HG03108 (cell line): Measurements from ENCODE around the gene KCNIP4.

ENCODE experiments used
- ATAC-seq: cut with Tn5 transposase; IDR thresholded peaks from one replicate; pipeline ENCODE4 v1.9.1; 2021; ENCODE audit warnings: moderate library complexity; ENCODE audit not compliant: unreplicated experiment

Gene KCNIP4

DNA sequence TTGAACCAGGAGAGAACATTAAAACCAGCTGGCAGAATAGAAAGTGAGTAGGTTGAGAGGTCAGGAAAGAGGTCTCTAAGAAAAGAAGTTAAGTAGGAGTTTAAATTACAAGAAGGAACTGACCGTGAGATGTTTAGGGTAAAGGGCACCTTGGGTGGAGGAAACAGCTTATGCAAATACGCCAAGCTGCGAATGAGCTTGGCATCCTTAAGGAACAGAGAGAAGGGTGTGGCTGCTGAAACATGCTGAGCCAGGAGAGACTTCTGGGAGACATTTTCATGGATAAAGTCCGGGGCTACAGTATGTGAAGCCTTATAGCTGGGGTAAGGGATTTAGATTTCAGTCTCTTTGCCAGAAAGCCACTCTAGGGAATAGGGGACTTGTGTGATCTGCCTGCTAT, 249.1 kb downstream of the KCNIP4 start:
- ATAC-seq = no peak

DNA sequence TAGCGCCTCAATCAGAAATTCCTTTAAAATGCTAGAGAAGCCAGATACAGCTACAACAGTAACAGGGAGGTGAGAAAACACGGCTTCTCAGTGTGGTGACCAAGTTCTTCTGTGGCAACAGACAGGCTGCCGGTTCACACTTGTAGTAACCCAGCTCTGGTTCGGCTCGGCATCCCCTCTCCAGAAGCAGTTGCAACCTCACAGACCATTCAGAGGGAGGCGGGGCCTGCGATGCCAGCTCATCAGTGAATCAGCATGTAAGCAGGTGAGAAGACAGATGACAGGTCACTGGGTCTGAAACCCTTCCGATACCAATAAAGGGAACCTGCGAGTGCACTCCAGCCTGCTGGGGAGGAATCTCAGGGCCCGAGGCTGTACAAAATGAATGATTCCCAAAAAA, 251.0 kb downstream of the KCNIP4 start:
- ATAC-seq = no peak

DNA sequence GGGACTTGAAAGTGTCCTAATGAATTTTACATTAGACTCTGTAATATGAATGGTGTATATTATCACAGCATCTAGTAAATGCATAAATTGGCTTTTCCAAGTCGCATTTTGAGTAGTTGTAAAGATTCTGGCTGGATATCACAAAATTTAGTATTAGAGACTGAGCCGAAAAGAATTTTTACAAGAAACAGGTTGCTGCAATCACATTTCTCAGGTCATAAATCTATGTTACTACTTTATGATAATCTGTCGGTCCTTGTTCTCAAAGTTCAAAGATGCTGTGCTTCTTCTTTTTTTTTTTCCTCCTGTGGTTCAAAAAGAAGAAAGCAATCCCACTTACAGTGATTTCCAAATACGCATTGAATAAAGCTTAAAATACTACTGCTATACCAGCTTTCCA, 253.4 kb downstream of the KCNIP4 start:
- ATAC-seq = no peak

DNA sequence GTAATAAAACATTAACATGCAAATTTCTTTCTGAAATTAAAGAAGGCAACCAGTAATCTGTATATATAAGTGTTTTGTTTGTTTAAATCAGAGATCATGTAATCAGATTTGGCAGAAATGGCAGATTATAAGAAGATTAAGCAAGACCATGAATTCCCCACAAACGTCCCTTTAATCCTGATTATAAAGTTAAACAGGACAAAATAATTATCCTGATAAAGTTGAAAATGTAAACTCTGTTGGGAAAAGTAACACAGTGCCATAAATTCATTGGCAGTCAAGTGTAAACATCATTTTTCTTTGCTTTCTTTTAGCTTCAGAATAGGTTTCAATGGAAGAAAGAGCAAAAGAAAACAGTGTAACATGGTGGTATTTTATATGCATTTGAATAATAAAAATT, 256.3 kb downstream of the KCNIP4 start:
- ATAC-seq = no peak

DNA sequence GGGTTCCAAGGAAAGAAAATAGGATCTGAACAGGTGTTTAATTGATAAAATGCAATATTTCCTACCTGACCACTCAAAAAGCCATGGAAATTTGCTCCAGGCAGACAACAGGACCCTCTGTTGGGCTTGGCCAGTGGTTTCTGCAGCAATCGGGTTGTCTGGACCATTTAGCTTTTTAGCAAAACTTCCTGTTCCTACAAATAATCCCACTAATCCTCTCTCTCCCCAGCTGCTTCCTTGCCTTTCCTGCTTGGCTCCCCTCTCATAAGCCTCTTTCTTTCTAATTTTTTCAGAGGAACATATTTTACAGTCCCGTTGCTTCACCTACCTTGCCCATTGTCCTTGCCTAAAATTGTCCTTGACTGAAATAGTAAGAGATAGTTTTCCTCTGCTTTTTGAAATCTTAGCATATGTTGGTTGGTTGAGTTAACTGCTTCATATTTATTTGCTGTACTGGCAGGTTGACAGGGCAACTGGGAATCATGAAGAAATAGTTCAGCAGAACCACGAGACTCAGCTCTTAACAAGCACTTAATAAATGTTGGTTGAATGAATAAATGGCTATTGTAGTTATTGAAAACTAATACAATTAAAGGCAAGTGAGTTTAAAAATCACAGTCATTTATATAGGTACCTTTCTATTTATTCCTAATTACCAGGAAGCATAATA, 259.8 kb downstream of the KCNIP4 start:
- no peak for ATAC-seq

DNA sequence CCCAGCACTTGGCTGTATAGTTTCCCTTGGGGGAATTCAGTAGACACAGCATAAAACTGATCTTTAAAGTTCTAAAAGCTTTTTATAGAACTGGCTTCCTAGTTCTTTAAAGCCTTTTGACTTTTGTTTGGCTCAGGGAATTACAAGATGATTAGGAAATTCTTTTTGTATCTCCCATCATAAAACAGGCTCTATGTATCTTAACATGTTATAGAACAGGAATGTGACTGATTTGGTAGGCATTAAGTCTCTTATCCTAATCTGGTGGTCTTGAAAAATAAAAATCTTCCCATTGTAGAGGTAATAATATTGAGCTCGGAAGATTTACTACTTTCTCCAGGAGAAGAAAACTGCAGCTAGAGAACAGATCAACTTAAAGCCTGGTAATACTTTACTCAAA, 262.7 kb downstream of the KCNIP4 start:
- ATAC-seq = no peak

DNA sequence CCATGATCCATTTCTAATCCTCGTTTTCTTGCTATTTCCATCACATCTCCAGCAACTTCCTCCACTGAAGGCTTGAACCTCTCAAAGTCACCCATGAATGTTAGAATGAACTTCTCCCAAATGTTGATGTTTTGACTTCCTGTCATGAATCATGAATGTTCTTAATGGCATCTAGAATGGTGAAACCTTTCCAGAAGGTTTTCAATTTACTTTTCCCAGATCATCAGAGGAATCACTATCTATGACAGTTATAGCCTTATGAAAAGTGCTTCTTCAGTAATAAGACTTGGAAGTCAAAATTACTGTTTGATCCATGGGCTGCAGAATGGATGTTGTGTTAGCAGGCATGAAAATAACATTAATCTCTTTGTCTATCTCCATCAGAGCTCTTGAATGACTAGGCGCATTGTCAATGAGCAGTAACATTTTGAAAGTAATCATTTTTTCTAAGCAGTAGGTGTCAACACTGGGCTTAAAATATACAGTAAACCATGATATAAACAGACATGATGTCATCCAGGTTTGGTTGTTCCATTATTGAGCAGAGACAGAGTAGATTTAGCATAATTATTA, 268.2 kb downstream of the KCNIP4 start:
- ATAC-seq = no peak

DNA sequence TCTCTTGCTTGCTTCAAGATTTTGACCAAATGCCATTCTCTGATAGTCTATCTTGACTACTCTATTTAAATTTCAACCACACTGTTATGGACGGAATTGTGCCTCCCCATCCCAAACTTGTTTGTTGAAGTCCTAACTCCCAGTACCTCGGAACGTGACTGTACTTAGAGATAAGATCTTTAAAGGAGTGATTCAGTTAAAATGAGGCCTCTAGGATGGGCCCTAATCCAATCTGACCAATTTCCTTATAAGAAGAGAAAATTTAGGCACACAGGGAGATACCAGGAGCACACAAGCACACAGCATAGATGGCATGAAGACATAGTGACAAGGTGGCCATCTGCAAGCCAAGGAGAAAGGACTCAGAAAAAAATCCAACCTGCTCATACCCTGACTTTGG, 269.9 kb downstream of the KCNIP4 start:
- ATAC-seq = no peak

GRCh38 chr4:21677173-21677572, 271.4 kb downstream of the KCNIP4 start:
- no peak for ATAC-seq

- ATAC-seq = no peak
Observed at GRCh38 chr4:21664355-21664754, 284.2 kb downstream of the KCNIP4 start.

DNA sequence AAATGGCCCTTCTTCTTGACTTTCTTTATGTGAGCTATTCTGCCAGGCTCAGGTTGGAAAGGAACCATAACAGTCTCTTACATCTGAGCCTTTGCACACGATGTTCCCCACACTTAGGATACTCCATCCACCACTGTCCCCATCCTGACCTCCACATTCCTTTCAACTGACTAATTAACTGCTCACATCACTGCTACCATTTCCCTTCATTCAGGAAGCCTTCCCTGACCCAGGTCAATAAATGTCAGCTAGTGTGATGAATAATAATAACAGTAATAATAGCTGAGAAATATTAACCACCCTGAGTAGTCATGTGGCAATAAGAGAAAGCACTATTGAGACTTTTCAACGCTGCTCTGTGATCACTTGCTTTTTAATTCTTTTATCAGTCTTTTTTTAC, 291.7 kb downstream of the KCNIP4 start:
- ATAC-seq = no peak

DNA sequence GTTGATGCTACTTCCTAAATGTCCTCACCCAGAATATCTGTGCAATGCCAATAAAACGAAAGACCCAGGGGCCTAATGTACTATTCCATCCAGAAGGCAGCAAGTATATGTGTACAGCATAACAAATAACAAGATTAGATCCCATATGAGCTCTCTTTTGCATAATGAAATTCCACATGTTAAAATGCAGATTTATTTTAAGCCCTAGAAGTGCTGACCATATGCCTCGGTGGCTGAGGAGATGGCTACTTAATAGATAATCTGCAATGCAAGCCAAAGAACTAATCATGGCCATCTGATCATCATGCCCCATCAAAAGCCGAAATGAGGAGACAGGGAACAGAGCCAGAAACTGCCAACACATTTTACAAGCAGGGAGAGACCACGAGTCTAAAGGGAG, 293.5 kb downstream of the KCNIP4 start:
- ATAC-seq = no peak

- ATAC-seq = no peak
Observed at GRCh38 chr4:21652508-21653231, 295.9 kb downstream of the KCNIP4 start.

DNA sequence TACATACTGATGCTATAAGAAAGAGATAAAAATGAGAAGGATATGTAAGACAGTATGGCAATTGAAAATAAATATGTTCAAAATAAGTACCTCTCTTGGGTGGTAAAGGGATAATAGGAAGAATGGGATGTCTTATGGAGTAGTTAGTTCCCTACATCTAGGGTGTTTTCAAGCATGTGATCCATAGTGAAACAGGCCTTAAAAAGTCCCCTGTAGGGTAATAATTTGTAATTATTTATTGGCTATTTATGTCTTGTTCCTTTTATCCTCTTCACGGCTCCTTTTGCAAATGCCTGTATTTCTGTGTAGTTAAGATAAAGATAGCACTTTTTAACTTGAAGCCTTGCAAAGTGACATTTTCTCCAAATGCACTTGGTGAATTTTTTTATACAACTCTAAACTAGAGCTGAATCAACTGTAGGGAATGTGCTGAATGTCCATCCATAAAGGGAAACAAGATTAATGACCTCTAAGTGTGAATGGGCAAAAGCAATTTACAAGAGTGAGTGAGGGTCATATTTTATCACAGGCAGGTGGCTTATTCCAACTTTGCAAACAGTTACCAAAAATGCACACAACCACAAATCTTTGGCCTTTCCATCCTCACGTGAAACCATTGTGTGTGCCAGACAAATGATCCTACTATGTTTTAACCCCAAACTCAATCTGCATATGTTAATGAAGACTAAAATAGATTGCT, 299.0 kb downstream of the KCNIP4 start:
- ATAC-seq = no peak

DNA sequence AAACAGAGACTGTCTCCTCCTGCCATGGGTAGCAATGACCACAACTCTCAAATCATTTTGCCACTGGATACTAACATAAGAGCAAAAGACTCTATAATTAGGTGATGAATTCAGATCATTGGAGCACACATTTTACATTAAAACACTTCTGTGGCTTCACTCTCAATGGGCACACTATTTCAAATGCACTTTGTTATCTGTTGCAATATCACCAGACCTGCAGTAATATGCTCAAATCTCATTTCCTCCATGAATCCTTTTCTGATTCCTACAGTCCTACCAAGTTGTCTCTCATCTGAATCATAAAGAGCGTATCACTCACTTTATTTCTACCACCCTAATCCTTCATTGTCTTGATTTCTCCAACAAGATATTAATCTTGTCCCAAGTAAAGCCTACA, 302.8 kb downstream of the KCNIP4 start:
- ATAC-seq = no peak

- no peak for ATAC-seq
Observed at GRCh38 chr4:21641696-21642095, 306.9 kb downstream of the KCNIP4 start.

GRCh38 chr4:21638171-21638725, 310.3 kb downstream of the KCNIP4 start:
- no peak for ATAC-seq

GRCh38 chr4:21628916-21629610, 319.5 kb downstream of the KCNIP4 start:
- no peak for ATAC-seq

DNA sequence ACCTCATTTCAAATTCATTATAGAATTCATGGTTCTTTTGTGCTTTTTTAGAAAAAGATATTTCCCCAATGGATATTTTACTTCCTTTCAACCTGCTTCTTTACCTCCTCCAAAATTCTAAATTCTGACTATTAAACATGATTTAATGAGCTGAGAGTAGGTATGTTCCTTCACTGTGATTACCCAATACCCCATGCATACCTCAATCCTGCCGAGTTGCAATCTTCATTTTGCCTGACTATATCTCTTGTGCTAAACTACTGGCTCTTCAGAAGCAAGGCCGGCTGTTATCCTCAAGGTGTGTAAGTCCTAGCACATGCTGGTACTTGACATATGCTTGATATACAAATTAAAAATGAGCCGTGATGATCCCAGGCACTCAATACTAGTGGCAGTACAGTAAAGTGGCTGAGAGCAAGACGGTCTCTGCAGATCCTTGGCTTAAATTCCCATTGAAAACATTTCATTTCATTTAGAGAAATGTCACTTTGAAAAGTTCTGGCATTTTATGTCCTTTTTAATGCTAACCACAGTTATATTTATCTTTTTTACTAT, 320.4 kb downstream of the KCNIP4 start:
- ATAC-seq = no peak

DNA sequence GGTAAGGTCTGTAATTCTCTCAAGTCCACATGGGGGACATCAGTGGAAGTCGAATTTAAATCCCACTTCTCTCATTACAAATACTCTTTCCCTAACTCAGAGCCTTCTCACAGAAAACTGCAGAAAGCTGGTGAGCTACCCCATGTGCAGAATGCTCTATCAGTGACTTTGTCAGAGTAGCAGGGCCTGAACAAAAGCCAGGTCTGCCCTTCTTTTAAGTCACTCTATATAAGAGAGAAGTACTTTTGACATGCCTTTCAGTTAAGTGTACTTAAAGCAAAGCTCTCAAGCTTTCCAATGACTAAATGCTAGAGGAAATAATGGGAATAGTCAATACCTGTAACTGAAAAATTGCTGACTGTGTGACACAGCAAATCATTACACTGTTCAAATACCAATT, 323.1 kb downstream of the KCNIP4 start:
- ATAC-seq = no peak

DNA sequence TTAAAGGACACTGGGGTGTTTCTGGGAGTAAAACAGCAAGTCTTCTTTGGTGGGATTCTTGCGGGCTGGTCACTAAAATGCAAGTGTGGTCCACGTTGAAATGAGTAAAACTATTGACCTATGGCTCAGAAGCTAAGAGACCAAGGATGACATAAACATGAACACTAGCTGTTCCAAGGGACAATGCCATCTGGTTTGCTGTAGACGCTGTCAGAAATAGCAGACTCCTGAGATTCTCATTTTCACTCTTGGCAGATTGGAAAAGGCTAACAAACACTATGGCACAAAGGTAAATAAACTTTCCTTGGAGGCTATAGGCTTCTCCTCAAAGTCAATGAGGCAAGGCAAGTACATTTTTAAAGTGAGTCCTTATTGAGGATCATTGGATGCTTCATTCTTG, 343.6 kb downstream of the KCNIP4 start:
- no peak for ATAC-seq
